GM19468 (cell line): ENCODE data around the gene PHACTR4.
"Not testable (repeated sequence)": the region's sequence is repeated elsewhere in the genome, so short reads cannot be mapped to it uniquely, and the experiment has no call there.

Source experiments
- ATAC-seq: cut with Tn5 transposase; IDR thresholded peaks from one replicate; pipeline ENCODE4 v1.9.1; 2021; ENCODE audit warnings: mild to moderate bottlenecking, moderate library complexity, moderate number of reproducible peaks; ENCODE audit not compliant: unreplicated experiment; ENCODE audit errors: extremely low read depth

PHACTR4 gene

GRCh38 chr1:28428012-28428411 lies 58.5 kb downstream of the PHACTR4 start:
- ATAC-seq = no peak

- no peak for ATAC-seq
These were observed 59.5 kb downstream of the PHACTR4 start for GRCh38 chr1:28428990-28429520.

- no peak for ATAC-seq
These were observed 66.8 kb downstream of the PHACTR4 start for GRCh38 chr1:28436211-28436769.

GRCh38 chr1:28437264-28437923 lies 67.9 kb downstream of the PHACTR4 start:
- no peak for ATAC-seq

GRCh38 chr1:28437924-28438699 lies 68.6 kb downstream of the PHACTR4 start:
- no peak for ATAC-seq

- ATAC-seq = no peak
These were observed 69.8 kb downstream of the PHACTR4 start for GRCh38 chr1:28439320-28439719.

- no peak for ATAC-seq
These were observed 72.1 kb downstream of the PHACTR4 start for GRCh38 chr1:28441674-28442073.

- no peak for ATAC-seq
These were observed 74.0 kb downstream of the PHACTR4 start for GRCh38 chr1:28443550-28443949.

GRCh38 chr1:28447679-28448078 lies 78.1 kb downstream of the PHACTR4 start:
- no peak for ATAC-seq

- not testable (repeated sequence) for ATAC-seq
These were observed 78.6 kb downstream of the PHACTR4 start for GRCh38 chr1:28448094-28448611.

GRCh38 chr1:28449904-28450303 lies 80.4 kb downstream of the PHACTR4 start:
- ATAC-seq = no peak

GRCh38 chr1:28450561-28450960 lies 81.0 kb downstream of the PHACTR4 start:
- ATAC-seq = no peak

- ATAC-seq = no peak
These were observed 81.5 kb downstream of the PHACTR4 start for GRCh38 chr1:28451011-28451410.

- no peak for ATAC-seq
These were observed 86.5 kb downstream of the PHACTR4 start for GRCh38 chr1:28456078-28456477.

- no peak for ATAC-seq
These were observed 88.1 kb downstream of the PHACTR4 start for GRCh38 chr1:28457678-28458077.

- ATAC-seq = no peak
These were observed 89.0 kb downstream of the PHACTR4 start for GRCh38 chr1:28458237-28459228.

GRCh38 chr1:28466226-28466778 lies 96.8 kb downstream of the PHACTR4 start:
- no peak for ATAC-seq

- ATAC-seq = no peak
These were observed 100.6 kb downstream of the PHACTR4 start for GRCh38 chr1:28470146-28470545.

- ATAC-seq = not testable (repeated sequence)
These were observed 110.0 kb downstream of the PHACTR4 start for GRCh38 chr1:28479497-28479896.
